GM23338 (cell line): ENCODE data around the gene FGFR2. TPM values are rescaled to one million over a fixed set of nuclear protein-coding genes. Genes with fewer than 3 reads are reported as not detected.

Experiments used
- ATAC-seq: fragments of 200-7000 bp; cut with Tn5 transposase; 3 replicates; pipeline ENCODE4 v1.9.1; 2020
- DNase-seq: peaks from one replicate; pipeline ENCODE4 v3.0.0-alpha.2; 2015; ENCODE audit warnings: low spot score
- H2AFZ ChIP-seq: fragments of 200-600 bp; sonication (generic); 2 replicates; pipeline ENCODE4 v1.8.0; 2016; ENCODE audit warnings: antibody characterized with exemption, mild to moderate bottlenecking, moderate library complexity
- H3F3A ChIP-seq: fragments of 200-600 bp; sonication (generic); replicated peaks from 2 replicates; pipeline ENCODE4 v1.8.0; 2017; ENCODE audit warnings: antibody characterized with exemption, mixed run types, low read depth
- H3K27ac ChIP-seq: fragments of 200-600 bp; sonication (generic); 2 replicates; pipeline ENCODE4 v1.6.1; 2016; ENCODE audit warnings: low read depth
- H3K27me3 ChIP-seq: fragments of 200-600 bp; sonication (generic); 2 replicates; pipeline ENCODE4 v1.8.0; 2016; ENCODE audit warnings: mild to moderate bottlenecking, mixed run types, moderate library complexity; ENCODE audit not compliant: insufficient read depth
- H3K36me3 ChIP-seq: fragments of 200-600 bp; sonication (generic); 2 replicates; pipeline ENCODE4 v1.8.0; 2016; ENCODE audit warnings: mild to moderate bottlenecking; ENCODE audit not compliant: insufficient read depth
- H3K4me1 ChIP-seq: fragments of 200-600 bp; sonication (generic); 2 replicates; pipeline ENCODE4 v1.8.0; 2016; ENCODE audit warnings: mild to moderate bottlenecking, moderate library complexity; ENCODE audit not compliant: insufficient read depth
- H3K4me2 ChIP-seq: fragments of 200-600 bp; sonication (generic); 2 replicates; pipeline ENCODE4 v1.7.1; 2017; ENCODE audit warnings: mixed run types
- H3K4me3 ChIP-seq: fragments of 200-600 bp; sonication (generic); 2 replicates; pipeline ENCODE4 v1.6.1; 2016; ENCODE audit warnings: mixed run types
- H3K79me2 ChIP-seq: fragments of 200-600 bp; sonication (generic); replicated peaks from 2 replicates; pipeline ENCODE4 v1.8.0; 2017; ENCODE audit warnings: mild to moderate bottlenecking; ENCODE audit not compliant: insufficient read depth
- H3K9me2 ChIP-seq: fragments of 200-600 bp; sonication (generic); 2 replicates; pipeline ENCODE4 v1.8.0; 2017; ENCODE audit not compliant: insufficient read depth
- H4K20me1 ChIP-seq: fragments of 200-600 bp; sonication (generic); replicated peaks from 2 replicates; pipeline ENCODE4 v1.8.0; 2017; ENCODE audit warnings: mild to moderate bottlenecking; ENCODE audit not compliant: insufficient read depth
- H3K27ac Mint-ChIP-seq: 2 replicates; pipeline ENCODE4 v1.8.0; 2020; ENCODE audit warnings: inconsistent platforms, mild to moderate bottlenecking, moderate library complexity, mixed read lengths
- H3K27me3 Mint-ChIP-seq: 3 replicates; pipeline ENCODE4 v1.8.0; 2022; ENCODE audit warnings: low read depth, mild to moderate bottlenecking, moderate library complexity, mixed read lengths, inconsistent platforms; ENCODE audit not compliant: insufficient read depth, poor library complexity
- H3K36me3 Mint-ChIP-seq: 3 replicates; pipeline ENCODE4 v1.8.0; 2021; ENCODE audit warnings: low read depth, mild to moderate bottlenecking, inconsistent platforms, moderate library complexity, mixed read lengths
- H3K4me1 Mint-ChIP-seq: 3 replicates; pipeline ENCODE4 v1.8.0; 2020; ENCODE audit warnings: mild to moderate bottlenecking, inconsistent platforms, mixed read lengths
- H3K4me3 Mint-ChIP-seq: 3 replicates; pipeline ENCODE4 v1.8.0; 2021; ENCODE audit warnings: moderate library complexity, mild to moderate bottlenecking, inconsistent platforms, mixed read lengths
- H3K9me3 Mint-ChIP-seq: 3 replicates; pipeline ENCODE4 v1.8.0; 2020; ENCODE audit warnings: moderate library complexity, mild to moderate bottlenecking, inconsistent platforms, mixed read lengths
- ETS1 ChIP-seq: IDR thresholded peaks from 2 replicates; pipeline ENCODE4 v1.6.1; 2016; ENCODE audit warnings: antibody characterized with exemption
- JUNB ChIP-seq: IDR thresholded peaks from one replicate; pipeline ENCODE4 v1.6.1; 2016; ENCODE audit warnings: antibody characterized with exemption; ENCODE audit not compliant: unreplicated experiment
- NANOG ChIP-seq: IDR thresholded peaks from 2 replicates; pipeline ENCODE4 v1.6.1; 2016; ENCODE audit warnings: antibody characterized with exemption, borderline replicate concordance
- REST ChIP-seq: IDR thresholded peaks from one replicate; pipeline ENCODE4 v1.6.1; 2018; ENCODE audit warnings: antibody characterized with exemption; ENCODE audit not compliant: unreplicated experiment
- ZNF462 ChIP-seq: fragments of 250-450 bp; sonication (Bioruptor Pico); IDR thresholded peaks from 2 replicates; pipeline ENCODE4 v1.5.0; 2020; ENCODE audit warnings: mild to moderate bottlenecking, moderate library complexity
- polyA plus RNA-seq: library from polyadenylated mRNA; unstranded; fragments of >200 nt; fragmentation: Nextera tagmentation; extraction: Ambion mirVana; gene quantifications from 2 replicates; pipeline ENCODE4 v1.2.1, GENCODE V29; 2016
- total RNA-seq: library from RNA; depleted of rRNA; stranded (reverse); fragments of >200 nt; shearing (Covaris generic); gene quantifications from 2 replicates; pipeline ENCODE4 v1.2.3, GENCODE V29; 2014

Gene FGFR2
- total and polyA plus RNA-seq, 2 experiments from 2014 or later: 31.1 to 106 TPM

- H3K36me3 ChIP-seq: peaks cover 23% of the 10 kb centered on the region; the same call in 1 of the 2 replicates
- peaks cover 73% of the 10 kb centered on the region for H3K4me1 Mint-ChIP-seq
- DNase-seq (no peak), ATAC-seq (no peak)
- TF ChIP-seq JUNB (no peak), REST (no peak), NANOG (no peak), ETS1 (no peak), ZNF462 (no peak)
- H3K4me1 ChIP-seq: peaks cover 40% of the 10 kb centered on the region
- peaks cover 42% of the 10 kb centered on the region for H4K20me1 ChIP-seq
- H3K27ac Mint-ChIP-seq: no peak overlapping the region; the same call in 1 of the 2 replicates
- H3K79me2 ChIP-seq: peaks cover 100% of the 10 kb centered on the region
- no peak overlapping the region for H3K4me3 Mint-ChIP-seq
- H3K9me3 Mint-ChIP-seq: no peaks in the 10 kb centered on the region
- no peak overlapping the region for H3K4me2 ChIP-seq
- 0 out of 2 replicates have a peak, but pooled peaks cover 6% of the 10 kb centered on the region for H3F3A ChIP-seq
- H3K27me3 Mint-ChIP-seq: peaks cover 5% of the 10 kb centered on the region
- H3K9me2 ChIP-seq: 0 out of 2 replicates have a peak, but pooled peaks cover 3% of the 10 kb centered on the region
- peaks cover 62% of the 10 kb centered on the region for H3K36me3 Mint-ChIP-seq
- H3K4me3 ChIP-seq: no peak overlapping the region
- H3K27me3 ChIP-seq: no peaks in the 10 kb centered on the region
- no peak overlapping the region for H2AFZ ChIP-seq
- no peak overlapping the region for H3K27ac ChIP-seq
These were observed 67.7 kb downstream of the FGFR2 start for GRCh38 chr10:121530481-121531075.
